ENCODE measurements around the gene DUSP22.

- TF ChIP-seq, protein P1, sequence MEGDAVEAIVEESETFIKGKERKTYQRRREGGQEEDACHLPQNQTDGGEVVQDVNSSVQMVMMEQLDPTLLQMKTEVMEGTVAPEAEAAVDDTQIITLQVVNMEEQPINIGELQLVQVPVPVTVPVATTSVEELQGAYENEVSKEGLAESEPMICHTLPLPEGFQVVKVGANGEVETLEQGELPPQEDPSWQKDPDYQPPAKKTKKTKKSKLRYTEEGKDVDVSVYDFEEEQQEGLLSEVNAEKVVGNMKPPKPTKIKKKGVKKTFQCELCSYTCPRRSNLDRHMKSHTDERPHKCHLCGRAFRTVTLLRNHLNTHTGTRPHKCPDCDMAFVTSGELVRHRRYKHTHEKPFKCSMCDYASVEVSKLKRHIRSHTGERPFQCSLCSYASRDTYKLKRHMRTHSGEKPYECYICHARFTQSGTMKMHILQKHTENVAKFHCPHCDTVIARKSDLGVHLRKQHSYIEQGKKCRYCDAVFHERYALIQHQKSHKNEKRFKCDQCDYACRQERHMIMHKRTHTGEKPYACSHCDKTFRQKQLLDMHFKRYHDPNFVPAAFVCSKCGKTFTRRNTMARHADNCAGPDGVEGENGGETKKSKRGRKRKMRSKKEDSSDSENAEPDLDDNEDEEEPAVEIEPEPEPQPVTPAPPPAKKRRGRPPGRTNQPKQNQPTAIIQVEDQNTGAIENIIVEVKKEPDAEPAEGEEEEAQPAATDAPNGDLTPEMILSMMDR (conservative IDR thresholded peaks at IDR 0.05): no peak
- no peak for TF ChIP-seq ZFX (IDR thresholded peaks at IDR 0.05)
These were observed 48.9 kb downstream of the DUSP22 start for GRCh38 chr6:340991-341827.
